ENCODE data around the gene OBI1. TPM values are rescaled to one million over a fixed set of nuclear protein-coding genes. Genes with fewer than 3 reads are reported as not detected.

OBI1 gene
- total RNA-seq, 1 experiment from 2014 or later = 14.0 TPM

- no peak for TF ChIP-seq REST (IDR thresholded peaks at IDR 0.05; ENCODE audit: low read depth)
- TF ChIP-seq TCF7L2 (IDR thresholded peaks at IDR 0.05; ENCODE audit: borderline replicate concordance, extremely low read depth, insufficient read depth, insufficient read length) = no peak
- no peak for TF ChIP-seq EGR1 (IDR thresholded peaks at IDR 0.05; ENCODE audit: low read depth)
- TF ChIP-seq FOSL1 (IDR thresholded peaks at IDR 0.05; ENCODE audit: low read depth) = no peak
- TF ChIP-seq CTCF (IDR thresholded peaks at IDR 0.05 in 2 of 3, conservative IDR thresholded peaks at IDR 0.05 in 1 of 3; ENCODE audit: borderline replicate concordance in 1 of 3, insufficient read depth in 1 of 3, low read depth in 2 of 3, low read length in 2 of 3) = no peak
Observed at GRCh38 chr13:78597602-78597932, 61.4 kb downstream of the OBI1 start (continued).

GRCh38 chr13:78596736-78597601 is 62.0 kb downstream of the OBI1 start:
- DNase-seq (ENCODE audit: low read depth, low spot score) (no peak), ATAC-seq (no peak)
- Histone ChIP-seq H3K4me1 (ENCODE audit: control insufficient read depth in 1 of 2, insufficient read depth in 2 of 2, low read length in 2 of 2) (no peaks in the 10 kb centered on the region), H3K36me3 (ENCODE audit: control insufficient read depth in 1 of 2, insufficient read depth in 2 of 2, low read length in 2 of 2) (no peaks in the 10 kb centered on the region), H3K9me2 (ENCODE audit: insufficient read depth) (no peaks in the 10 kb centered on the region), H3K9ac (ENCODE audit: low read length) (no peak overlapping the region), H3K27me3 (ENCODE audit: insufficient read depth, low read length) (peaks cover 40% of the 10 kb centered on the region), H2AFZ (ENCODE audit: low read depth, low read length, poor library complexity, severe bottlenecking) (no peak overlapping the region), H4K20me1 (ENCODE audit: insufficient read depth) (no peaks in the 10 kb centered on the region), H3K27ac (ENCODE audit: low read depth, low read length) (no peak overlapping the region), H3K4me3 (replicated peaks in 1 of 2; ENCODE audit: low read depth in 1 of 2, low read length in 2 of 2) (no peak overlapping the region), H3K9me3 (ENCODE audit: control insufficient read depth in 1 of 2, insufficient read depth in 1 of 2, low read depth in 1 of 2, low read length in 2 of 2) (no peaks in the 10 kb centered on the region), H3K79me2 (ENCODE audit: insufficient read depth, low read length) (no peaks in the 10 kb centered on the region), H3K4me2 (ENCODE audit: low read length) (no peak overlapping the region)
- RAD21 ChIA-PET (ENCODE audit: low non-redundant PET in 1 of 2, low total read pairs in 2 of 2, uncharacterized antibody in 2 of 2, unreplicated experiment in 2 of 2) = no interaction called here
- intact Hi-C loops (cut with micrococcal nuclease) = no loop called here
- BruUV-seq (replicated peaks) = no TSS peak
- POLR2A ChIA-PET = interaction anchor here (0.6 kb wide), 1 partner anchor 885 kb away, joined by 3 read pairs; no protein-coding TSS in a partner anchor
- CTCF ChIA-PET = no interaction called here
- TF ChIP-seq POLR2A (IDR thresholded peaks at IDR 0.05; ENCODE audit: borderline replicate concordance, extremely low read depth, insufficient read depth, insufficient read length) = no peak
- no peak for TF ChIP-seq ELF1 (IDR thresholded peaks at IDR 0.05; ENCODE audit: borderline replicate concordance, low read depth)
- TF ChIP-seq MAX (IDR thresholded peaks at IDR 0.05) = no peak
- no peak for TF ChIP-seq SRF (IDR thresholded peaks at IDR 0.05; ENCODE audit: low read depth)
- TF ChIP-seq ZNF274 (IDR thresholded peaks at IDR 0.05; ENCODE audit: low read depth, low read length) = no peak
- no peak for TF ChIP-seq REST (IDR thresholded peaks at IDR 0.05; ENCODE audit: low read depth)
- no peak for TF ChIP-seq FOSL1 (IDR thresholded peaks at IDR 0.05; ENCODE audit: low read depth)
- TF ChIP-seq SIN3A (IDR thresholded peaks at IDR 0.05; ENCODE audit: low read depth) = no peak
- TF ChIP-seq RAD21 (IDR thresholded peaks at IDR 0.05; ENCODE audit: low read depth) = no peak
